CD4-positive, alpha-beta T cell (primary cell): ENCODE data around the gene IGF1R. TPM values are rescaled to one million over a fixed set of nuclear protein-coding genes. Genes with fewer than 3 reads are reported as not detected.

Source experiments
- ATAC-seq: fragments of 200-7000 bp; cut with Tn5 transposase; one replicate; pipeline ENCODE4 v1.10.0; 2022; ENCODE audit warnings: mild to moderate bottlenecking; ENCODE audit not compliant: poor library complexity
- CTCF ChIA-PET: fragments of 350-600 bp; sonication (Branson Sonifier 250); formaldehyde crosslinking; loops from one replicate; lab custom pipeline; 2021; ENCODE audit warnings: antibody characterized with exemption, inconsistent platforms; lab: Charles Lee
- POLR2A ChIA-PET: fragments of 350-600 bp; sonication (Branson Sonifier 250); formaldehyde crosslinking; loops from one replicate; lab custom pipeline; 2021; ENCODE audit warnings: antibody characterized with exemption, inconsistent platforms; lab: Charles Lee
- DNase-seq, 14 experiments: peaks; one replicate each; pipeline ENCODE4 v3.0.0-alpha.2; 2013 to 2020; ENCODE audit warnings: mixed read lengths in 2 of 14
- H3K27ac ChIP-seq, 2 donors: one replicate each; pipeline versions ENCODE4 v1.5.1 to v1.7.0; 2013; ENCODE audit warnings: low read length in 2 of 2, low read depth in 1 of 2, mild to moderate bottlenecking in 1 of 2
- H3K27me3 ChIP-seq, 2 experiments: 1 replicate in 1 of 2; 2 replicates in 1 of 2; pipeline versions ENCODE4 v1.6.1 to v1.7.0; 2013; ENCODE audit warnings: low read length in 2 of 2, control low read depth in 1 of 2, mild to moderate bottlenecking in 1 of 2, moderate library complexity in 1 of 2; ENCODE audit not compliant: insufficient read depth in 2 of 2, control insufficient read depth in 1 of 2
- H3K36me3 ChIP-seq: one replicate; pipeline ENCODE4 v1.6.1; 2013; ENCODE audit warnings: low read length, control low read depth; ENCODE audit not compliant: insufficient read depth
- H3K4me1 ChIP-seq: one replicate; pipeline ENCODE4 v1.6.1; 2013; ENCODE audit warnings: low read length, control low read depth; ENCODE audit not compliant: insufficient read depth
- H3K4me3 ChIP-seq: one replicate; pipeline ENCODE4 v1.5.1; 2013; ENCODE audit warnings: mild to moderate bottlenecking, low read length, moderate library complexity
- H3K9me3 ChIP-seq, 2 experiments: 1 replicate in 1 of 2; 2 replicates in 1 of 2; pipeline versions ENCODE4 v1.6.1 to v1.7.0; 2013; ENCODE audit warnings: low read length in 2 of 2, mild to moderate bottlenecking in 2 of 2, control low read depth in 1 of 2, moderate library complexity in 1 of 2; ENCODE audit not compliant: control insufficient read depth in 1 of 2, insufficient read depth in 1 of 2
- H3K27ac Mint-ChIP-seq: one replicate; pipeline ENCODE4 v1.8.0; 2020; ENCODE audit warnings: mixed read lengths
- H3K27me3 Mint-ChIP-seq: one replicate; pipeline ENCODE4 v1.8.0; 2021; ENCODE audit warnings: mixed read lengths
- H3K36me3 Mint-ChIP-seq: one replicate; pipeline ENCODE4 v1.8.0; 2021; ENCODE audit warnings: low read depth, mixed read lengths
- H3K4me1 Mint-ChIP-seq: one replicate; pipeline ENCODE4 v1.8.0; 2021; ENCODE audit warnings: low read depth, mixed read lengths
- H3K4me3 Mint-ChIP-seq: one replicate; pipeline ENCODE4 v1.8.0; 2020; ENCODE audit warnings: mild to moderate bottlenecking, mixed read lengths
- H3K9me3 Mint-ChIP-seq: one replicate; pipeline ENCODE4 v1.8.0; 2020; ENCODE audit warnings: mixed read lengths
- CTCF ChIP-seq: fragments of 200-600 bp; IDR thresholded peaks from one replicate; pipeline ENCODE4 v1.8.0; 2022; ENCODE audit warnings: antibody characterized with exemption, mild to moderate bottlenecking
- intact Hi-C, 2 experiments: fragments of 100-400 bp; cut with DNase I in 1 of 2; cut with micrococcal nuclease in 1 of 2; formaldehyde crosslinking; loops; one replicate each; pipeline versions ENCODE4 v1.15.1 to v1.9.0; 2023 to 2025; cut with DNase I, micrococcal nuclease
- total RNA-seq, 174 experiments: library from RNA in 2 of 174; stranded (reverse) in 2 of 174; gene quantifications; one replicate each; pipeline ENCODE4 v1.2.3 and lab custom pipeline; 2021 to 2026

The IGF1R gene
- total RNA-seq, 2 experiments from 2014 or later, result 39.2 to 40.3 TPM

- peak; percentile 51 for ATAC-seq
- Histone ChIP-seq H3K9me3 (no peaks in the 10 kb centered on the region), H3K36me3 (no peaks in the 10 kb centered on the region), H3K4me1 (peaks cover 27% of the 10 kb centered on the region), H3K27ac (no peak overlapping the region), H3K4me3 (no peak overlapping the region), H3K27me3 (no peaks in the 10 kb centered on the region)
- Mint-ChIP-seq H3K9me3 (no peaks in the 10 kb centered on the region), H3K4me1 (peaks cover 59% of the 10 kb centered on the region), H3K4me3 (peak overlapping the region; percentile 50), H3K36me3 (no peaks in the 10 kb centered on the region), H3K27ac (peak overlapping the region; percentile 52), H3K27me3 (no peaks in the 10 kb centered on the region)
- no peak for TF ChIP-seq CTCF
- ChIA-PET POLR2A (no interaction called here), CTCF (interaction anchor here (1.4 kb wide), 2 partner anchors 73 to 104 kb away, joined by 3 read pairs; no protein-coding TSS in a partner anchor)
- peak in 5 of 14 experiments; percentile 15 to 44 (median 31) for DNase-seq
- intact Hi-C loops, result loop anchor here (5.0 to 10.0 kb wide), 5 partner anchors 122 to 301 kb away; no protein-coding TSS in a partner anchor
These were observed 128.4 kb downstream of the IGF1R start for GRCh38 chr15:98776607-98777281.

DNA sequence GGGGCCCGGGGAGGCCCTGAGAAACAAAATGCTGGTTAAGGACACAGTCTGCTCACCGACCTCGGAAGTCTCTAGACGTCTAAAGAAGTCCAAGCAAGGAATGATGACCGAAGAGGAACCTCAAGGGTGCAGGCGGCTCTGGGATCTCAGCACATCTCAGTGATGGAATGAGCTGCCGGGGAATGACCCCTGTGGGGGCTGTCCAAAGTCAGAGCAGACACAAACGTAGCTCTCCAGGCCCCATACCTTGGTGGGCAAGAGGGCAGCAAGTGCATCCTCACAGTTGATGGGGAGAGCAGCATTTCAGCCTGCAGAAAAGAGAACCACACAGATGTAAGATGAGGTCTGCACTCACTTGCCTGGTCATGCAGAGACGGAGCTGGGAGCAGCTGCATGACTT is 129.1 kb downstream of the IGF1R start:
- no peak overlapping the region for H3K27ac Mint-ChIP-seq
- Histone ChIP-seq H3K36me3 (no peaks in the 10 kb centered on the region), H3K9me3 (no peaks in the 10 kb centered on the region), H3K4me3 (no peak overlapping the region), H3K4me1 (peaks cover 27% of the 10 kb centered on the region), H3K27ac (no peak overlapping the region), H3K27me3 (no peaks in the 10 kb centered on the region)
- ATAC-seq (no peak), DNase-seq (no peak)
- no peaks in the 10 kb centered on the region for H3K27me3 Mint-ChIP-seq
- no peak for TF ChIP-seq CTCF
- no peak overlapping the region for H3K4me3 Mint-ChIP-seq
- POLR2A ChIA-PET, result interaction anchor here (0.8 kb wide), 1 partner anchor 61 kb away, joined by 3 read pairs; no protein-coding TSS in a partner anchor
- CTCF ChIA-PET, result interaction anchor here (1.4 kb wide), 2 partner anchors 73 to 103 kb away, joined by 3 read pairs; no protein-coding TSS in a partner anchor
- peaks cover 60% of the 10 kb centered on the region for H3K4me1 Mint-ChIP-seq
- H3K9me3 Mint-ChIP-seq, result no peaks in the 10 kb centered on the region
- intact Hi-C loops, result loop anchor here (5.0 to 10.0 kb wide), 5 partner anchors 123 to 300 kb away; no protein-coding TSS in a partner anchor
- H3K36me3 Mint-ChIP-seq, result no peaks in the 10 kb centered on the region

DNA sequence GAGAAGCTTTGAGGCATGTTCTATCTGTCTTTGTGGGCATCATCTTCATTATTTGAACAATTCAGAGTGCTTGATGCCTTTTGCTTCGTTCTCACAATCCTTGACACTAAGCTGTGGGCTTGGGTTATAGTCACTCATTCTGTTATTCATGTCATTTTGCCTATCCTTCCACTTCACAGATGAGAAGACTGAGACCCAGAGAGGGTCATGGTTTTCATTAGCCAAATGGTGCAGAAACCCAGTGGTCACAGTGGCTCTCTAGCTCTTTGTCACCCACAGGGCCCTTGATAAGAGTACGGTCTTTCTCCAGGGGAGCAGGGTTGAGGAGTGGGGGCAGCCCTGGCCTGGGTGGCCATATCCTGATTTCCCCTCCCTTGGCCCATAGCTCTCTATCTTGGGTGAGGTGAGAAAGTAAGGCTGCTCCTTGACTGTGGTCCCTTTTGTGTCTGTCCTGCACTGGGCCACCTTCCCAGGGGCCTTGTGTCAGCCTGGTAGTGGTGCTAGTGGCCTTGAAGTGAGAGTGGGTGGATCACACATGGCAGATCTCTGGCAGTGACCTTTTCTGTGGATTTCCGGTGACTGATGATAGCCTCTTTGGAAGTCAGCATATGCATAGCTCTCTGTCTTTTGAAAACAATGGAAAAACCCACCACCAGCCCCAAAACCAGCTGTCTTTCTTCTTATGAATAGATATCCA is 130.1 kb downstream of the IGF1R start:
- Histone ChIP-seq H3K27me3 (no peaks in the 10 kb centered on the region), H3K9me3 (no peaks in the 10 kb centered on the region), H3K27ac (no peak overlapping the region), H3K4me1 (peaks cover 27% of the 10 kb centered on the region), H3K4me3 (no peak overlapping the region), H3K36me3 (no peaks in the 10 kb centered on the region)
- Mint-ChIP-seq H3K4me1 (peaks cover 56% of the 10 kb centered on the region), H3K9me3 (no peaks in the 10 kb centered on the region), H3K27me3 (no peaks in the 10 kb centered on the region), H3K36me3 (no peaks in the 10 kb centered on the region), H3K27ac (no peak overlapping the region), H3K4me3 (no peak overlapping the region)
- POLR2A ChIA-PET, result interaction anchor here (0.8 to 1.3 kb wide), 2 partner anchors 62 to 131 kb away, joined by 3 read pairs; no protein-coding TSS in a partner anchor
- CTCF ChIA-PET, result interaction anchor here (0.7 to 2.4 kb wide), 6 partner anchors 19 to 298 kb away, joined by 3 to 24 read pairs (median 4); no protein-coding TSS in a partner anchor
- no peak for DNase-seq
- intact Hi-C loops, result loop anchor here (2.0 to 10.0 kb wide), 6 partner anchors 124 to 299 kb away; no protein-coding TSS in a partner anchor
- no peak for ATAC-seq
- no peak for TF ChIP-seq CTCF
